ENCODE data around the gene CTNND2.

CTNND2 gene

DNA sequence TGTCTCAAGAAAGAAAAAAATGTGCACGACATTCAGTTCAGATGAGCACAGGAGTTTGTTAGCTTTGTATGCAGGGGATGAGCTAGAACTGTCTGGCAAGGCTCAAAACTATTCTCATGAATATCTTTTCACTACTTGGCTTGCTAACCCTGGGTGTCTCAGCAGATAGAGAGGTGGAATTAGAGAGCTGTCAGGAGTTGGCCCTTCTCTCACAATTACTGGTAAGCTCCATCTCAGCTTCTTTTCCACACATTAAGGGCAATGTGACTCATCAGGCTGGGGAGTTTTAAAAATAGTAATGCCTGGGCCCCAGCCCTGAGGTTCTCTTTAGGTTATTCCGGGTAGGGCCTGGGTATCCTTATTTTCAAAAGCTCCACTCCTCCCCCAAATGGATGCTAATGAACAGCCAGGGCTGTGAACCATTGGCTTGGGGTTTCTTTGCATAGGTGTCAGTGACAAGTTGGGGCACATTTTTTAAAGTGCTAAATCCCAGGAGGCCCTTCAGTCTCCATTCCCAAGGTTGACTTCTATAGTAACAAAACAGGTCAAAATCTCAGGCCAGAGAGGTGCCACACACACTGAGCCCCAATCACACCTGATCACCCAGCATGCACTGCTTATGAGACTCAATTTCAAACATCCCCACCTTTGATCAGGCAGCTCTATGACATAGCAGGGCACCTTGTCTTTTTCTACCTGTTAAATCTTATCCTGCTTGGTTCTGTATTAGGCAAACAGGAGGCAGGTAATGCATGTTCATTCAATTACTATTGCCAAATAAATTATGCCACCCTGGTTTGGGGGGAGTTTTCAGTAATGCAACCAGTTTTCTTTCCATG is 903.5 kb downstream of the CTNND2 start:
- no peak for DNase-seq

DNA sequence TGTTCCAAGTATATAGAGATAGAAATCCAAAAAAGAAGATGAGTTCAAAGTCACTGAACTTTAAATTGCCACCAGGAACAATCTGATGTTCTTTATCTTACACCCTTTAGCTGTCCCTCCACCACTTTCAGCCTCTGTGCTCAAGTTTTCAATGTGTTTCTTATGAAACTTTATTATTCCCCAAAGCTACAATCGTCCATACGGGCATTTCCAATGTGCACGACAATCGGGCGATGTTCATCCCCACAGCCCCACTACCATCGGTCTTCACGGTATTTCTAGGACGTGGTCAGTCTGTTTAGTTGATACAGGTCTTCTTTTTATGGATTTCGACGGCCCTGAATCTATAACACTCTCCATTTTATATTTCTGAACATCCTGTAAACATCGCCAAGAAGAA is 904.5 kb downstream of the CTNND2 start:
- no peak for DNase-seq

DNA sequence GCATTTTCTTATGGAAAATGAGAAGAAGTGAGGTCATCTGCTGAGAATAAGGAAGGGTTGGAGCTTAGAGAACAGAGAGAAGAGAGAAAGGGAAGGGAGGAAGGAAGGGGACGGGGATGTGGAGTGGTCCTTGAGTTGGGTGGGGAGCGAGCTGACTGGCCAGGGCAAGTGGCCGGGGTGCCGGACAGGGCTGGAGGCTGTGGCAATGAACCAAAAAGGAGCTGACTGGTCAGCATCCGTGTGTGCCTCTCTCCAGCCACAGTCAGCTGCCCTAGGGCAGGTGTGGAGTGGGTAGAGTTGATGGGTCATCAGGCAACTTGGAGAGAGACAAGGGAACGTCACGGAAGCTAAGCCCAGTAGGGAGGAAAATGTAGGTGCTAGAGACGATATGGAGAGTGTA is 908.4 kb downstream of the CTNND2 start:
- DNase-seq, result no peak

DNA sequence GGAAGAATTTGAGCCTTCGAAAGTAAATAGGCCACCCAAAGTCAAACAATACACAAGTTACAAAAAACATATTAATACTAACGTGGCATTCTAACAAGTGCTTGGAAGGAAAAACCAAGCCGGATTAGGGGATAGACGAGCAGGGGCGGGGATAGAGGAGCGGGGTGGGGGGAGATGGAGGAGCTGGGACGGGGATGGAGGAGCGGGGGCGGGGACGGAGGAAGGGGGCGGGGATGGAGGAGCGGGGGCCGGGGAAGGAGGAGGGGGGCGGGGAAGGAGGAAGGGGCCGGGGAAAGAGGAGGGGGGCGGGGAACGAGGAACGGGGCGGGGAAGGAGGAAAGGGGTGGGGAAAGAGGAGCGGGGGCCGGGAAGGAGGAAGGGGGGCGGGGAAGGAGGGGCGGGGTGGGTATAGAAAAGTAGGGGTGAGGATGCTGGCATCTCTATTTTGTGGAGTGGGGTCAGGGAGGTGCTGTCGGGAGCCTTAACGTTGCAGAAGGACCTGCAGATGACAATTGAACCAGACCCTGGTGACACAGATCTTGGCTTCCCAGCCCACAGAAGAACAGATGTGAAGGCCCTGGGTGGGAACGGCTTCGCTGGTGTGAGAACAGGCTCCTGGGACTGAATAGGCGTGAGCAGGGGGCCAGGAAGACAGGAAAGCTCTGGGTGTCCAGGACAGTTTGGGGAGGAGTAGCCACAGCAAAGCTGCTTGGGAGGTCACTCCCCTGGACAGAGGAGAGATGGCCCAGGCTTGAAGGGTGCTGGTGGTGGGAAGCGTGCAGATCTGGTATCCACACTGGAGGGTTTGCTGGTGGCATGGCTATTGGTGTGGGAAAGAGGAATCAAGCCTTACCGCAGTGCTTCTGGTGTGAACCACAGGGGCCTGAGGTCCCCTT is 909.9 kb downstream of the CTNND2 start:
- DNase-seq, result no peak

- DNase-seq, result no peak
These were observed 913.6 kb downstream of the CTNND2 start for GRCh38 chr5:10990634-10991033.

- no peak for DNase-seq
These were observed 914.5 kb downstream of the CTNND2 start for GRCh38 chr5:10989577-10990263.

GRCh38 chr5:10988622-10989021 is 915.6 kb downstream of the CTNND2 start:
- no peak for DNase-seq

GRCh38 chr5:10987925-10988504 is 916.2 kb downstream of the CTNND2 start:
- peak; percentile 73 for DNase-seq

DNA sequence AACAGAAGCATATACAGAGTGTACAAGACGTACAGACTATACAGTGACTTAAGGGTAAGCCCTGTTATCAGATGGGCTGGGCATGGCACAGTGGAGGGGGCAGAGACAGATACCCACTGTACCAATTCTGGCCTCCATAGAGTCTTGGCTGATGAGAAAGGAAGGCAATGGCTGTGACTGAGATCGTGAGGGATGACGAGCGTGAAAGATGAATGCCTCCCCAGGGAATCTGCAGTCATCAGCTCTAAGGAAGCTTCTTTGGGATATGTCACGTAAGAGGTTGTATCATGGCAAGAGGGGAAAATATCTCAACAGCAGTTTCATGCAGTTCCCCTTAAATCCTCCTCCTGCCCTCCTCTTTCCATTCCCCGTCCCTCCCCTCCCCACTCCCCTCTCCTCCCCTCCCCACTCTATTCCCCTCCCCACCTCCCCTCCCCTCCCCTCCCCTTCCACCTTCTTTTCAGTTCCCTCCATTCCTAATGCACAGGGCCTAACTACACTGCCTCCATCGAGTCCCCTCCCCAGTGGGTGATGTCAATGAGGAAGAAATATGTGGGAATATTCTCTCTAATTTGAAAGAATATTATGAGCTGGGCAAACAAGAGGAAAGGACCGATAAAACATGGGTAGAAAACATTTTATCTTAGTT is 916.8 kb downstream of the CTNND2 start:
- DNase-seq, result no peak

DNA sequence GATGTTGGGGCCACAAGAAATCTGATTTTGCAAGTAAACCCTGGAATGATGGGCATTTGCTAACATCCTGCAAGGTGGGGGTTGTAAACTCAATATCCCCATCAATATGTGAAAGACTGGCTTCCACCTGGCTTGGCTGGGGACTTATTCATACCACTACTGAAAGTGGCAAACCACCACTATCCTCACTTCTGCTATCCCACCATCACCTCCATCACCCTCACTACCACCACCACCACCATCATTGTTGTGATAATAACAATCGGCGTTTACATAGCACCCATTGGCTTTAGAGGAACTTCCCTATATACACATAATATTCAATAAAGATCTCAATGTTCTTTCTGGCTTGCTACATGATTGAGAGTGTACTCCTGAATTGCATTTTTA is 918.5 kb downstream of the CTNND2 start:
- no peak for DNase-seq

DNA sequence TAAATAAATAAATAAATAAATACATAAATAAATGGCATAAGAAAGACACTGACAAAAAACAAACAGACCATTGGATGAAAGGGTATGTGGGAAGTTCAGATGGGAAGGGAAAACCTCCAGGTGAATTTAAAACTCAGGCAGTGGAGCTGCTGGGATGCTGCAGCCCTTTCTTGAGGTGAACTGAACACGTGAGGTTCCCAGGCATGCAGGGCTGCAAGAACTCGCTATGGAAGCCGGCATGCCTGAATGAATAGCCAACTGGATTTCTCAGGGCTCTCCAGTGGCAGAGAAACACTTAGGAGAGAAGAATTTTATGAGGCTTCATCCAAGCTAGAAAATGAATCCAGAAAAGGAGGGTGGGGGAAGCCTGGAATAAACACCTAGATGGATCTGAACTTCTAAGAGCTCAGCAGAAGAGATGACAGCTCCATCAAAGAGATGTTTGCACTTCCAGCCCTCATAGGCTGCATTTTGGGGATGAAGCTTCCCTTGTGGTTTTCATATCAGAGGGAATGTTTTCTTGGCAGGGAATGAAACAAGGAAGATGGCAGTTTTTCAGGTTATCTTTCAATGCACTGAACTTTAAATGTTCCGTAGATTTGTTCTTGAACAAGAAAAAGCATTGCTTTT is 919.0 kb downstream of the CTNND2 start:
- DNase-seq, result no peak

DNA sequence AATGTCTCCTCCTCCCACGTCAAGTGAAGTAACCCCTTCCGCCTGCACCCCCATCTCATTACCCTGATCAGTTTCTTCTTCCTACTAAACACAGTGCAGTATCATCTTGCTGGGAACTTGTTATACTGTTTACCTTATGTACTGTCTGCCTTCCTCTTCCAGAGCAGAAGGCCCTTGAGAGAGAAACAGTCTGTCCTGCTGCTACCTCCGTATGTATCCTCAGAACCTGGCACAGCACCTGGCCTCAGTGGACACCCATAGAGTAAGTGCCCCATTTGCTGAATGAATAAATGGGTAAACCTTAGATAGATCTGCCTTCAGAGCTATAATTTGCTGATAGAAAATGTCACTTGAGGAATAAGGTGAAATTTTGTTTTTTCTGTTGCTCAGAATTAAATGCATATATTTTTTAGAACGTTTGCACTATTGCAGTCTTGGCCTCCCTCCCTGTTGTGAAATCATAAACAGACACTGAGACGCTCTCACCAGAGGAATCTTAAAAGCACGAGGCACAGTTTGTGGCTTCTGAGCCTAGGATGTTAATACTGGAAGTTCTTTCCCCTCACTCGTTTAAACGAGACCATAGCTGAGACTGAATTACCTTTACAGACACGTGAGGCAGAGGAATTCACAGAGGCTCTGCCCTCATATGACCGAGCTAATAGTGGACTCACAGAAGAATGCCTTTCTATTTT is 920.1 kb downstream of the CTNND2 start:
- DNase-seq, result no peak

DNA sequence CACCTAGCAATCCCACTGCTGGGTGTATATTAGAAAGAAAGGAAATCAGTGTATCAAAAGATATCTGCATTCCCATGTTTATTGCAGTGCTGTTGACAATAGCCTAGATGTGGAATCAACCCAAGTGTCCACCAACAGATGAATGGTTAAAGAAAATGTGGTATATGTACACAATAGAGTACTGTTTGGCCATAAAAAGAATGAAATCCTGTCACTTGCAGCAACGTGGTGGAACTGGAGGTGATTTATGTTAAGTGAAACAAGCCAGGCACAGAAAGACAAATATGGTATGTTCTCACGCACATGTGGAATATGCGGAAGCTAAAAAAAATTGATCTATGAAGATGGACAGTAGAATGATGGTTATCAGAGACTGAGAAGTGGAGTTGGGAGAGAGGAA is 921.6 kb downstream of the CTNND2 start:
- DNase-seq, result no peak

GRCh38 chr5:10981932-10982331 is 922.3 kb downstream of the CTNND2 start:
- no peak for DNase-seq

GRCh38 chr5:10977011-10977410 is 927.2 kb downstream of the CTNND2 start:
- no peak for DNase-seq

DNA sequence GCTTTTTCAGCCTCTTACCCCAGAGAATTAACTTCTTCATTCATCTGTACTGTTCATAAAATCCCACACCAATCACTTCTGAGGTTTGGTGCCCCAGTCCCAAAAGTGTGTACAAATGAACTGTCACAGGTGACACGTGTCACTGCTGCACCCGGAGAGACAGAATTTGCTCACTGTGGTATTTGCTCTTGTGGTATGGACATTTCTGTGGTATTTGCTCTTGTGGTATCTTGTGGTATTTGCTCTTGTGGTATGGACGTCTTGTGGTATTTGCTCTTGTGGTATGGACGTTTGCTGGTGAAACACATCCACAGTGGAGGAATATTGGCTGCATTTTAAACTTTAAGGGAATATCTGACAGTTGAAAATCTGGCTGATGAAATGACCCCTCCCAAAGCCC is 928.3 kb downstream of the CTNND2 start:
- no peak for DNase-seq

DNA sequence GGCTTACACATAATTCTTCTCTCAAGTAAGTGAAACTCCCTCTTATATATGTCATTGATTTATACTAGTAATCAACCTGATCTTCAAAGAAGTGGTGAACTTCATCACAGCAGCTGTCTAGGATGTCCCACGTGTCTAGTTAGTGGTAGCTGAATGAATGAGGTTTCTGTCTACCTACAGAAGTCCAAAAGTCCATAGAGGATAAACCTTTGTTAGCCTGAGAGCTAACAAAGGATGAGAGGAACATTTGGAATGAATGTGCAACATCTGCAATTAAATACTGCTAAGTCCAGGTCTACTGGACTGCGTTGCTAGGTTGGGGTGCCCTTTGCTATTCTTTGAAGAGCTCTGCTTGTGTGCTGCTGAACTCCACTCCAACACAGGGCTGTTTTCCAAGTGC is 929.4 kb downstream of the CTNND2 start:
- DNase-seq, result no peak

- no peak for DNase-seq
These were observed 930.9 kb downstream of the CTNND2 start for GRCh38 chr5:10973316-10973715.

GRCh38 chr5:10969684-10970180 is 934.5 kb downstream of the CTNND2 start:
- DNase-seq, result no peak

DNA sequence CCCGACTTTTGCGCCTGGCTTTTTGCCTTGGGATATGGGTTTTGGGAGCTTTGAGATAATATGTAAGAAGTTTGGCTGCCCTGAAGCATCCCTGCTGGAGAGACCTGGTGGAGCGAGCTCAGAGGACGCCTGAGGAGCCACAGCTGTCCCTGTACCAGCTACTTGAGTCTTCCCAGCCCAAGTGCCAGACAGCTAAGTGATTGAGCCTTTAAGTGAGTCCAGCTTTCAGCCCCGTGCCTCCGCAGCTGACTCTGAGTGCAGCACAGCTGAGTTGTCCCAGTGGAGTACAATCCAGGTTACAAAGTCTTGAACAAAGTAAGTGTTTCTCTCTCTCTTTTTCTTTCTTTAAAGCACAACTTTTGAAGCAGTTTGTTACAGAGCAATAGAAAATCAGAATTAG is 939.4 kb downstream of the CTNND2 start:
- no peak for DNase-seq

DNA sequence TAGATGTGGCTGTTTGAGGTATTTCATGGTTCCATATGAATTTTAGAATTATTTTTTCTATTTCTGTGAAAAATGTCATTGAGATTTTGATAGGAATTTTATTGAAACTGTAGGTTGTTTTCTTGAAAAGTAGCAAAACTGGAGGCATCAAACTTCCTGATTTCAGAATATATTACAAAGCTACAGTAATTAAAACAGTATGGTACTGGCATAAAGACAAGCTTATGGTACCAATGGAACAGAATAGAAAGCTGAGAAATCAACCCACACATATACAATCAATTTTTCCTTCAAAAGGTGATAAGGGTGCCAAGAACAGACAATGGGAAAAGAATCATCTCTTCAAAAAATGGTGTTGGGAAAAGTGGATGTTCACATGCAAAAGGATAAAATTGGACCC is 945.5 kb downstream of the CTNND2 start:
- DNase-seq, result no peak

Measured in femur (tissue), 1 donor.